ENCODE results near the gene PDGFD. TPM values are rescaled to one million over a fixed set of nuclear protein-coding genes. Genes with fewer than 3 reads are reported as not detected.

The PDGFD gene
- total and polyA plus RNA-seq, 12 donors: 6.0 to 17.5 (median 10.7) TPM

- peaks cover 0 to 27% (median 0%) of the 10 kb centered on the region in 9 donors for H3K4me1 ChIP-seq
- peaks cover 0 to 17% (median 0%) of the 10 kb centered on the region in 11 donors for H3K9me3 ChIP-seq
- no peak overlapping the region for H3K4me3 ChIP-seq
- no peak for TF ChIP-seq CTCF (IDR thresholded peaks at IDR 0.05)
- no peak overlapping the region for H3K27ac ChIP-seq
- no peaks in the 10 kb centered on the region for H3K27me3 ChIP-seq
- DNase-seq (no peak), ATAC-seq (no peak)
- 96 to 98% methylated on average over 1 of the region's 1 CpG for WGBS, 2 donors
- H3K36me3 ChIP-seq: no peaks in the 10 kb centered on the region
- intact Hi-C loops (cut with DNase I): no loop called here
Observed at GRCh38 chr11:104098132-104098531, 65.8 kb downstream of the PDGFD start.

- peak overlapping the region in 1 of 10 donors; percentile 23 for H3K27ac ChIP-seq
- H3K27me3 ChIP-seq: no peaks in the 10 kb centered on the region
- intact Hi-C loops (cut with DNase I): no loop called here
- TF ChIP-seq CTCF (IDR thresholded peaks at IDR 0.05): no peak
- H3K9me3 ChIP-seq: peaks cover 0 to 9% (median 0%) of the 10 kb centered on the region in 11 donors
- WGBS, 2 donors: 43 to 64% methylated on average over 4 of the region's 4 CpGs
- DNase-seq (no peak), ATAC-seq (peak in 6 of 8 donors; percentile 58 to 92 (median 74))
- no peaks in the 10 kb centered on the region for H3K36me3 ChIP-seq
- H3K4me3 ChIP-seq: no peak overlapping the region
- H3K4me1 ChIP-seq: peaks cover 0 to 27% (median 3%) of the 10 kb centered on the region in 9 donors
Observed at GRCh38 chr11:104096900-104097299, 67.0 kb downstream of the PDGFD start.

GRCh38 chr11:104095791-104096190 lies 68.2 kb downstream of the PDGFD start:
- no peak overlapping the region for H3K4me3 ChIP-seq
- H3K27ac ChIP-seq: no peak overlapping the region
- peak in 2 of 8 donors; percentile 42 to 48 for ATAC-seq
- intact Hi-C loops (cut with DNase I): no loop called here
- H3K9me3 ChIP-seq: no peaks in the 10 kb centered on the region
- peaks cover 0 to 38% (median 14%) of the 10 kb centered on the region in 9 donors for H3K4me1 ChIP-seq
- H3K36me3 ChIP-seq: no peaks in the 10 kb centered on the region
- peak in 4 of 9 donors; percentile 9 to 27 (median 12) for TF ChIP-seq CTCF (IDR thresholded peaks at IDR 0.05)
- H3K27me3 ChIP-seq: no peaks in the 10 kb centered on the region
- DNase-seq: no peak

GRCh38 chr11:104094576-104094975 lies 69.4 kb downstream of the PDGFD start:
- Histone ChIP-seq H3K4me3 (no peak overlapping the region), H3K9me3 (no peaks in the 10 kb centered on the region), H3K27me3 (no peaks in the 10 kb centered on the region), H3K36me3 (no peaks in the 10 kb centered on the region), H3K4me1 (peaks cover 0 to 41% (median 14%) of the 10 kb centered on the region in 9 donors), H3K27ac (no peak overlapping the region)
- no peak for TF ChIP-seq CTCF (IDR thresholded peaks at IDR 0.05)
- 67 to 75% methylated on average over 3 of the region's 3 CpGs for WGBS, 2 donors
- ATAC-seq (no peak), DNase-seq (no peak)
- intact Hi-C loops (cut with DNase I): no loop called here

Measured in heart right ventricle (tissue), 16 donors.